ENCODE results near the gene MMP13. TPM values are rescaled to one million over a fixed set of nuclear protein-coding genes. Genes with fewer than 3 reads are reported as not detected.

The MMP13 gene
- total and polyA plus RNA-seq, 8 donors, result 0.09 to 0.12 TPM; not detected in 6

DNA sequence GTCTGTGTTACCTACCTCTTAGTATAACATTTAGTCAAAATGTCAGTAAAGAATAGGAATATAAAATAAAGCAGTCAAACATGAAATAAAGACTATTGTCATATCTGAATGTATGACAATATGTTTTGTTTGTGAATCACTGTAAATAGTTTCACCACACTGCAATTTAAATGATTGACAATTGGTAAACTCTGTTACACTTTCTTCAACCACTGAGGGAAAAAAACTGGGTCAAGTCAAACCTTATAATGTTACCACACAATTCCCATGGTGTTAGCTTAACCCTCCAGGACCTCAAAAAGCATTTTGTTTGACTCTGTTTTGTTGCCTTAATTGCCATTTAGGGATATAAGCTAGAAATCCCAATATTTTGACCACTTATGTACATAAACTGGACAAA is 10.5 kb upstream of the MMP13 start:
- H3K4me1 ChIP-seq, result no peaks in the 10 kb centered on the region
- no peaks in the 10 kb centered on the region for H3K9me3 ChIP-seq
- no peak overlapping the region for H3K4me3 ChIP-seq
- H3K27me3 ChIP-seq, result no peaks in the 10 kb centered on the region
- no peaks in the 10 kb centered on the region for H3K36me3 ChIP-seq
- DNase-seq (no peak), FAIRE-seq (no peak), ATAC-seq (no peak)
- TF ChIP-seq, protein P1, sequence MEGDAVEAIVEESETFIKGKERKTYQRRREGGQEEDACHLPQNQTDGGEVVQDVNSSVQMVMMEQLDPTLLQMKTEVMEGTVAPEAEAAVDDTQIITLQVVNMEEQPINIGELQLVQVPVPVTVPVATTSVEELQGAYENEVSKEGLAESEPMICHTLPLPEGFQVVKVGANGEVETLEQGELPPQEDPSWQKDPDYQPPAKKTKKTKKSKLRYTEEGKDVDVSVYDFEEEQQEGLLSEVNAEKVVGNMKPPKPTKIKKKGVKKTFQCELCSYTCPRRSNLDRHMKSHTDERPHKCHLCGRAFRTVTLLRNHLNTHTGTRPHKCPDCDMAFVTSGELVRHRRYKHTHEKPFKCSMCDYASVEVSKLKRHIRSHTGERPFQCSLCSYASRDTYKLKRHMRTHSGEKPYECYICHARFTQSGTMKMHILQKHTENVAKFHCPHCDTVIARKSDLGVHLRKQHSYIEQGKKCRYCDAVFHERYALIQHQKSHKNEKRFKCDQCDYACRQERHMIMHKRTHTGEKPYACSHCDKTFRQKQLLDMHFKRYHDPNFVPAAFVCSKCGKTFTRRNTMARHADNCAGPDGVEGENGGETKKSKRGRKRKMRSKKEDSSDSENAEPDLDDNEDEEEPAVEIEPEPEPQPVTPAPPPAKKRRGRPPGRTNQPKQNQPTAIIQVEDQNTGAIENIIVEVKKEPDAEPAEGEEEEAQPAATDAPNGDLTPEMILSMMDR (IDR thresholded peaks at IDR 0.05), result no peak
- no peak overlapping the region for H3K27ac ChIP-seq
- intact Hi-C loops (cut with DNase I), result no loop called here

DNA sequence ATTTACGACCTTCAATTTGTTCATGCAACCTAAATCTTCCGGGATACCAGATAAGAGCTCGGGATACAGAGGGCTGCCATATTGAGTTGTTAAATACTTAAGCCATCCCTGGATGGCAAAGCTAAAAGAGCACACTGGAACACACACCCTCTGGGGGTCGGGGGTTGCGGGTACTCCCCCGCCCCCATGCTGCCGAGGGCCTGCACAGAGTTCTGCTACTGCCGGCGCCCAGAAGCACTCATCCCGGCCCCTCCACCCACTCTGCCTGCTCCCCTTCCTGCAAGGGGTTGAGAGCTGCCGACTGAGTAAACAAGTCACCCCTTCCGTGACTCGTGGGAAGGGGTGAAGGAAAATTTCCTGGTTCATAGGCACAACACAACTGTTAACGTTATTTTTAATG is 9.3 kb upstream of the MMP13 start:
- Histone ChIP-seq H3K27me3 (no peaks in the 10 kb centered on the region), H3K27ac (no peak overlapping the region), H3K9me3 (no peaks in the 10 kb centered on the region), H3K4me1 (no peaks in the 10 kb centered on the region), H3K36me3 (no peaks in the 10 kb centered on the region), H3K4me3 (no peak overlapping the region)
- intact Hi-C loops (cut with DNase I), result no loop called here
- TF ChIP-seq, protein P1 (IDR thresholded peaks at IDR 0.05), result no peak
- 65 to 71% methylated on average over 13 to 14 of the region's 14 CpGs for WGBS, 2 donors
- no peak for DNase-seq
- FAIRE-seq, result no peak
- no peak for ATAC-seq

GRCh38 chr11:102957953-102958352 is 2.4 kb upstream of the MMP13 start:
- no peak for FAIRE-seq
- H3K9me3 ChIP-seq, result no peaks in the 10 kb centered on the region
- H3K4me1 ChIP-seq, result no peaks in the 10 kb centered on the region
- H3K27ac ChIP-seq, result no peak overlapping the region
- ATAC-seq, result no peak
- no peaks in the 10 kb centered on the region for H3K27me3 ChIP-seq
- TF ChIP-seq, protein P1 (IDR thresholded peaks at IDR 0.05), result no peak
- H3K36me3 ChIP-seq, result no peaks in the 10 kb centered on the region
- WGBS, 2 donors, result 50 to 60% methylated on average over 2 of the region's 2 CpGs
- intact Hi-C loops (cut with DNase I), result no loop called here
- H3K4me3 ChIP-seq, result no peak overlapping the region
- no peak for DNase-seq

DNA sequence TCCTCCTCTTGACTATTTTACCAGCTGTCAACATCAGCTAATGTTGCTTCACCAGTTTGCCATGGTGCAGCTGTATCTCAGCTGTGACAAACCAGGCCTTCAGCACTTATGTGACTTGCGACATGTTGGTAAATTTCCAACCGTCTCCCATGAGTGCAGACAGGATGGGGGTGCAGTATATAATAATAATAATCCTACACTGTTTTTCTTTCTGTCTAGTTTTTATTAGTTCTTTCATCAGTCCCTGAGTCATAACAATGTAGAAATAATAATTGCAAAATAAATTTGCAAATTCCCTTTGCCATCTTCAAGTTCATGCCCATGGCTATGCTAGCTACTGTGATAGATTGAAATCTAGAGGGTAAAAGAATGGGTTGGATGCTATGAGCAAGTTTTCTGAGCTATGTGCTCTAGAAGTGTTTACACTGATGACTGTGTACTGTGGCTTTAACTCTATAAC is 4.9 kb downstream of the MMP13 start:
- Histone ChIP-seq H3K27me3 (no peaks in the 10 kb centered on the region), H3K9me3 (no peaks in the 10 kb centered on the region)

GRCh38 chr11:102946237-102946636 is 9.3 kb downstream of the MMP13 start:
- FAIRE-seq (no peak), DNase-seq (no peak), ATAC-seq (no peak)
- H3K36me3 ChIP-seq, result no peaks in the 10 kb centered on the region
- TF ChIP-seq, protein P1 (IDR thresholded peaks at IDR 0.05), result no peak
- H3K4me1 ChIP-seq, result no peaks in the 10 kb centered on the region
- no peak overlapping the region for H3K27ac ChIP-seq
- H3K4me3 ChIP-seq, result no peak overlapping the region
- 39 to 54% methylated on average over 3 of the region's 3 CpGs for WGBS, 2 donors
- no peaks in the 10 kb centered on the region for H3K9me3 ChIP-seq
- no peaks in the 10 kb centered on the region for H3K27me3 ChIP-seq
- intact Hi-C loops (cut with DNase I), result no loop called here

More for the DNA sequence above, 4.9 kb downstream of the MMP13 start:
- intact Hi-C loops (cut with DNase I), result no loop called here
- Histone ChIP-seq H3K4me3 (no peak overlapping the region), H3K36me3 (no peaks in the 10 kb centered on the region), H3K27ac (no peak overlapping the region), H3K4me1 (no peaks in the 10 kb centered on the region)
- WGBS, 2 donors, result 79 to 81% methylated on average over 2 of the region's 2 CpGs
- no peak for FAIRE-seq
- TF ChIP-seq, protein P1 (IDR thresholded peaks at IDR 0.05), result no peak
- no peak for ATAC-seq
- DNase-seq, result no peak

Measured in pancreas (tissue), 10 donors.